PC-3 (cell line): ENCODE results near the gene GABRB2. TPM values are rescaled to one million over a fixed set of nuclear protein-coding genes. Genes with fewer than 3 reads are reported as not detected.

ENCODE experiments used
- ATAC-seq: fragments of 200-7000 bp; cut with Tn5 transposase; 2 replicates; pipeline ENCODE4 v1.9.1; 2020; ENCODE audit warnings: mild to moderate bottlenecking, moderate library complexity
- BruUV-seq: library from RNA; stranded (reverse); fragments of 400-500 nt; replicated peaks from 2 replicates; lab custom pipeline; 2021; lab: Mats Ljungman, UMichigan
- CTCF ChIA-PET: fragments of 300-600 bp; sonication (Branson Sonifier 250); formaldehyde crosslinking; loops from one replicate; lab custom pipeline; 2022; ENCODE audit warnings: antibody characterized with exemption; lab: Charles Lee
- POLR2A ChIA-PET: fragments of 300-600 bp; sonication (Branson Sonifier 250); formaldehyde crosslinking; loops from one replicate; lab custom pipeline; 2022; ENCODE audit warnings: antibody characterized with exemption; ENCODE audit not compliant: unreplicated experiment; lab: Charles Lee
- DNase-seq: peaks from one replicate; pipeline ENCODE4 v3.0.0-alpha.2; 2015
- H2AFZ ChIP-seq: fragments of 300-600 bp; sonication (generic); 2 replicates; pipeline ENCODE4 v1.6.0; 2016; ENCODE audit warnings: antibody characterized with exemption, low read length
- H3F3A ChIP-seq: fragments of 300-600 bp; sonication (generic); one replicate; pipeline ENCODE4 v1.6.0; 2017; ENCODE audit warnings: antibody characterized with exemption, low read length, control low read depth, mild to moderate bottlenecking; ENCODE audit not compliant: unreplicated experiment
- H3K27ac ChIP-seq: fragments of 300-600 bp; sonication (generic); 2 replicates; pipeline ENCODE4 v1.5.1; 2016; ENCODE audit warnings: mild to moderate bottlenecking, low read length
- H3K27me3 ChIP-seq: fragments of 300-600 bp; sonication (generic); 2 replicates; pipeline ENCODE4 v1.6.1; 2016; ENCODE audit warnings: low read length, mixed read lengths
- H3K36me3 ChIP-seq: fragments of 300-600 bp; sonication (generic); 2 replicates; pipeline ENCODE4 v1.6.1; 2016; ENCODE audit warnings: low read depth, mixed run types, low read length, mixed read lengths
- H3K4me1 ChIP-seq: fragments of 300-600 bp; sonication (generic); 2 replicates; pipeline ENCODE4 v1.5.1; 2016; ENCODE audit warnings: low read length; ENCODE audit not compliant: insufficient read depth
- H3K4me2 ChIP-seq: fragments of 300-600 bp; sonication (generic); 2 replicates; pipeline ENCODE4 v1.6.0; 2016; ENCODE audit warnings: low read length
- H3K4me3 ChIP-seq: fragments of 300-600 bp; sonication (generic); 2 replicates; pipeline ENCODE4 v1.5.1; 2016; ENCODE audit warnings: mild to moderate bottlenecking, low read length, mixed read lengths
- H3K79me2 ChIP-seq: fragments of 300-600 bp; sonication (generic); 2 replicates; pipeline ENCODE4 v1.6.1; 2017; ENCODE audit warnings: low read length, mixed read lengths
- H3K9ac ChIP-seq: fragments of 300-600 bp; sonication (generic); 2 replicates; pipeline ENCODE4 v1.6.0; 2016; ENCODE audit warnings: mild to moderate bottlenecking, low read length
- H3K9me2 ChIP-seq: fragments of 300-600 bp; sonication (generic); replicated peaks from 2 replicates; pipeline ENCODE4 v1.6.1; 2016; ENCODE audit warnings: mixed run types, low read length, mixed read lengths
- H3K9me3 ChIP-seq: fragments of 300-600 bp; sonication (generic); 2 replicates; pipeline ENCODE4 v1.6.1; 2016; ENCODE audit warnings: low read length, mixed read lengths
- H4K20me1 ChIP-seq: fragments of 300-600 bp; sonication (generic); 2 replicates; pipeline ENCODE4 v1.6.1; 2016; ENCODE audit warnings: low read length, mixed read lengths
- EZH2 ChIP-seq: fragments of 300-600 bp; sonication (generic); IDR thresholded peaks from one replicate; pipeline ENCODE4 v1.6.1; 2017; ENCODE audit warnings: antibody characterized with exemption, mild to moderate bottlenecking, low read length; ENCODE audit not compliant: unreplicated experiment
- EZH2phosphoT487 ChIP-seq: fragments of 300-600 bp; sonication (generic); IDR thresholded peaks from 2 replicates; pipeline ENCODE4 v1.6.1; 2018; ENCODE audit warnings: mild to moderate bottlenecking, antibody characterized with exemption, low read length, borderline replicate concordance
- intact Hi-C: fragments of 100-400 bp; cut with micrococcal nuclease; formaldehyde crosslinking; loops from 2 replicates; pipeline ENCODE4 v1.9.0; 2023
- total RNA-seq: library from RNA; depleted of rRNA; stranded (reverse); fragments of >200 nt; gene quantifications from 2 replicates; pipeline ENCODE4 v1.2.3, GENCODE V29; 2014
- TF ChIP-seq, protein P1 (sequence below): fragments of 300-600 bp; sonication (generic); conservative IDR thresholded peaks from 2 replicates; pipeline ENCODE4 v1.5.1; 2017; ENCODE audit warnings: antibody characterized with exemption, low read depth, mild to moderate bottlenecking, low read length

GABRB2 gene
- total RNA-seq, 1 experiment from 2014 or later: not detected

DNA sequence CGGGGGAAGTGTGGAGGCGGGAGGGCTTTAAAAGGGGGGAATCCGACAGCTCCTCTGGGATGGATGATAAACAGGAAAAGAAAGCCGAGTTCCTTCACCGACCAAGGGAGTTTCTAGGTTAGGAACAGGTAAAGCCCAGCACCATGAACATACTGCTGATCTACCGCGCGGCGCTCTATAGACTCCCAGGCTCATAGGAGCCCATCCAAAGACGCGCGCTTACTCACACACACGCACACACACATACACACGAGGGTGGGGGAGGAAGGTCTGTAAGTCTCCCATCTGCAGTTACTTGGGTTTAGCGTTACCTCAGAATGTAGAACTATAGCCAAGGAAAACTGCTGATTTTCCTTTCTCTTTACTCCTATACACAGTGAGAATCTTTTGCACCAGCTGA lies 2.6 kb upstream of the GABRB2 start:
- ChIA-PET POLR2A (no interaction called here), CTCF (no interaction called here)
- no peaks in the 10 kb centered on the region for H3K9me2 ChIP-seq
- no peak overlapping the region for H3K9ac ChIP-seq
- no peak overlapping the region for H3K27ac ChIP-seq
- no peak overlapping the region for H2AFZ ChIP-seq
- ATAC-seq (no peak), DNase-seq (no peak)
- no peaks in the 10 kb centered on the region for H3K27me3 ChIP-seq
- intact Hi-C loops: no loop called here
- H3K79me2 ChIP-seq: no peaks in the 10 kb centered on the region
- no peaks in the 10 kb centered on the region for H4K20me1 ChIP-seq
- no peaks in the 10 kb centered on the region for H3K4me1 ChIP-seq
- no peaks in the 10 kb centered on the region for H3F3A ChIP-seq
- no peak overlapping the region for H3K4me2 ChIP-seq
- no TSS peak for BruUV-seq
- TF ChIP-seq EZH2: no peak
- TF ChIP-seq EZH2phosphoT487: no peak
- TF ChIP-seq, protein P1, sequence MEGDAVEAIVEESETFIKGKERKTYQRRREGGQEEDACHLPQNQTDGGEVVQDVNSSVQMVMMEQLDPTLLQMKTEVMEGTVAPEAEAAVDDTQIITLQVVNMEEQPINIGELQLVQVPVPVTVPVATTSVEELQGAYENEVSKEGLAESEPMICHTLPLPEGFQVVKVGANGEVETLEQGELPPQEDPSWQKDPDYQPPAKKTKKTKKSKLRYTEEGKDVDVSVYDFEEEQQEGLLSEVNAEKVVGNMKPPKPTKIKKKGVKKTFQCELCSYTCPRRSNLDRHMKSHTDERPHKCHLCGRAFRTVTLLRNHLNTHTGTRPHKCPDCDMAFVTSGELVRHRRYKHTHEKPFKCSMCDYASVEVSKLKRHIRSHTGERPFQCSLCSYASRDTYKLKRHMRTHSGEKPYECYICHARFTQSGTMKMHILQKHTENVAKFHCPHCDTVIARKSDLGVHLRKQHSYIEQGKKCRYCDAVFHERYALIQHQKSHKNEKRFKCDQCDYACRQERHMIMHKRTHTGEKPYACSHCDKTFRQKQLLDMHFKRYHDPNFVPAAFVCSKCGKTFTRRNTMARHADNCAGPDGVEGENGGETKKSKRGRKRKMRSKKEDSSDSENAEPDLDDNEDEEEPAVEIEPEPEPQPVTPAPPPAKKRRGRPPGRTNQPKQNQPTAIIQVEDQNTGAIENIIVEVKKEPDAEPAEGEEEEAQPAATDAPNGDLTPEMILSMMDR: no peak
- no peaks in the 10 kb centered on the region for H3K9me3 ChIP-seq
- H3K36me3 ChIP-seq: no peaks in the 10 kb centered on the region
- no peak overlapping the region for H3K4me3 ChIP-seq

DNA sequence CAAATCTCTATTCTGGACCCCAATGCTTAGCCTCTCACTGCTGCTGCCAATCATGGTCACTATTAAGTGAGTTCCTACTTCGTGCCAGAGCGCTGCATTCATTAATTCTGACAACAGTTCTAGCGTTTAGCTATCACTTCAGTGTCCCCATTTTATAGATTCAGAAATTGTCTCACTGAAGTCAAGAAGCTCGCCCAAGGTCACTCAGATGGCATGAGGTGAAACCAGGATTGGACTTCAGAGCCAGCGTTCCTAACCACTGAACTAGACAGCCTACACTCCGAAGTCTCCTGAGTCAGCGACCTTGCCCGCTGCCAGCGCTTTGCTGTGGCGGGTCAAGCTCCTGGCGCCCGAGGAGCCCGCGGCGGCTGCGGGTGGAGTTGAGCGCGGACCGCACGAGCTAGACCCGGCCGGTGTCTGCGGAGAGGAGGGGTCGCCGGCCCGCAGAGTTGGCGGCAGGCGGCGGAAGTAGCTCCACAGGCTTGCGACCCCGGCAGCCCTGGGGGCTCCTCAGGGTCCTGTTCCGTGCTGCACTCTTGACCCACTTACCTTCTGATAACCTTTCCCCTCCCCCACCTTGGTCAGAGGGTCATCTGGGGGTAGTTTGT lies 2.1 kb upstream of the GABRB2 start:
- Histone ChIP-seq H3K9me3 (no peaks in the 10 kb centered on the region), H4K20me1 (no peaks in the 10 kb centered on the region), H3K4me1 (no peaks in the 10 kb centered on the region), H3K4me2 (no peak overlapping the region), H3K4me3 (no peak overlapping the region), H3K27me3 (no peaks in the 10 kb centered on the region), H3K36me3 (no peaks in the 10 kb centered on the region), H3F3A (no peaks in the 10 kb centered on the region), H2AFZ (no peak overlapping the region), H3K9ac (no peak overlapping the region), H3K79me2 (no peaks in the 10 kb centered on the region), H3K9me2 (no peaks in the 10 kb centered on the region), H3K27ac (no peak overlapping the region)
- ATAC-seq: no peak
- BruUV-seq: no TSS peak
- CTCF ChIA-PET: no interaction called here
- intact Hi-C loops: no loop called here
- DNase-seq: no peak
- POLR2A ChIA-PET: no interaction called here
- TF ChIP-seq EZH2phosphoT487: no peak

DNA sequence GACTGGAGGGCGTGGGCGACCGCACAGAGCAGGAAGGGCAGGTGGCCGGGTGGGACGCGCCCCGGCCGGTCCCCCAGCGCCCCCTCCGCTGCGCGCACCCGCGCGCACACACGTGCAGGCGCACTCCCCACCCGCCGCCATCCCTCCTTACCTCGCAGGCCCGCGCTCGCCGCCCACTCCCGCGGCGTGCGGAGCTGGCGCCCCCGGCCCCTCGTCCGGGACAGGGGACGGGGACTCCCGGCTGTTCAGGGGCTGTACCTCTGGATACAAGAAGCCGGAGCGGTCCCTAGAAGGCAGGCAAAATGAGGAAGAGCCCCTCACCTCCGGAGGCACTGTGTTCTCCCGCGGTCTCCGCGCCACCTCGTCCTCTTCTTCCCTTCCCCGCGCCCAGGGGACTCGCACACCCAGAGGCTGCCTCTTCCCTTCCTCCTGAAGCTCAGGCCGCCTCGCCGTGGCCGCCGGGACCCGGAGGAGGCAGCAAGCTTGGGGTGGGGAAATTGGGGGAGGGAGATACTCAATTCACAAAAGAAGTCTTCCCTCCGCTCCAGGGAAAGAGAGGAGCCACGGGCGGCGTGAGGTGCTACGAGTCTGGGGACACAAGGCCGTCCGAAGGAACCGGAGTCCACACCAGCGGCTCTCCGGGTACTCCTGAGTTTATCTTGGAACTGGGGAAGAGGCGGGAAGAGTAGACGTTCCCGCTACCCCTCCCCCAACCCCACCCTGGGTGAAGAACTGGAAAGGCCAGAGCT lies 1.4 kb upstream of the GABRB2 start:
- Histone ChIP-seq H3K27ac (no peak overlapping the region), H3K9ac (no peak overlapping the region), H4K20me1 (no peaks in the 10 kb centered on the region), H3K9me2 (no peaks in the 10 kb centered on the region), H3K4me3 (no peak overlapping the region), H3K36me3 (no peaks in the 10 kb centered on the region), H3K27me3 (no peaks in the 10 kb centered on the region), H3K9me3 (no peaks in the 10 kb centered on the region), H3K4me2 (no peak overlapping the region), H3K79me2 (no peaks in the 10 kb centered on the region), H3K4me1 (no peaks in the 10 kb centered on the region), H3F3A (no peaks in the 10 kb centered on the region), H2AFZ (no peak overlapping the region)
- intact Hi-C loops: no loop called here
- POLR2A ChIA-PET: no interaction called here
- TF ChIP-seq EZH2phosphoT487 (no peak), EZH2 (no peak)
- TF ChIP-seq, protein P1: no peak
- ATAC-seq (no peak), DNase-seq (no peak)
- no TSS peak for BruUV-seq
- CTCF ChIA-PET: no interaction called here
